ENCODE results near the gene PAX4. TPM values are rescaled to one million over a fixed set of nuclear protein-coding genes. Genes with fewer than 3 reads are reported as not detected.

The PAX4 gene
- total RNA-seq, 1 experiment from 2014 or later = not detected

DNA sequence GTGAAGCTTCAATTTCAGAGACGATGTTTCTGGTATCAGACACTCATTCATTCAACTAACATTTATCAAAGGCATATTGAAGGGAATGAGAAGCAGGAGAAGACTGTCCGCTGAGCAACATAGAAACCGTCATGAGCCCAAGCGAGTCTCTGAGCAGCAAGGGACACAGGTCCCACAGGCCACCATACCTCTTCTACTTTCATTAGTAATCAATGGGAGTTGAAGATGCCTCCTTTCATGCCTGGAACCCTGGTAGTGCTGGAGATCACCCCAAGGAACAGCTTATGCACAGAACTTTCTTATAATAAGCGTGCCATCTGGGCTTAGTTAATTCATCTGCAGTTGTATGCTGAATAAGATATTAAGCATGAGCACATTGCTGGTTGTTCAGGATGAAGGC is 1.2 kb downstream of the PAX4 start:
- no peak for DNase-seq (ENCODE audit: low read depth in 1 of 2, low spot score in 2 of 2)

DNA sequence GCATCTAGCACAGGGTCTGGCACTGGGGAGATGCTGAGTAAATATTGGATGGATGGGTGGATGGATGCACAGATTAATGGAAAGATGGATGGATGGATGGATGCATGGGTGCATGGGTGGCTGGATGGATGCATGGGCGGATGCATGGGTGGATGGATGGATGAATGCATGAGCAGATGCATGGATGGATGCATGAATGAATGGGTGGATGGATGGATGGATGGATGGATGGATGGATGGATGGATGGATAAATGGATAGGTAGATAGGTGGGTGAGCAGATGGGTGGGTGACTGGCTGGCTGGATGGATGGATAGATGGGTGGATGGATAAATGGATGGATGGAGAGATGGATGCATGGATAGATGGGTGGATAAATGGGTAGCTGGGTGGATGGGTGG is 5.7 kb downstream of the PAX4 start:
- no peak for DNase-seq (ENCODE audit: low read depth in 1 of 2, low spot score in 2 of 2)
- no peak overlapping the region for H3K4me3 ChIP-seq
- peaks cover 22% of the 10 kb centered on the region for H3K27me3 ChIP-seq (replicated peaks)
- H3K9me3 ChIP-seq (replicated peaks) = no peaks in the 10 kb centered on the region
- H3K27ac ChIP-seq = no peak overlapping the region
- H3K36me3 ChIP-seq = no peaks in the 10 kb centered on the region
- H3K4me1 ChIP-seq (replicated peaks) = no peaks in the 10 kb centered on the region

More for the DNA sequence above, 1.2 kb downstream of the PAX4 start:
- Histone ChIP-seq H3K27ac (no peak overlapping the region), H3K9me3 (replicated peaks) (no peaks in the 10 kb centered on the region), H3K4me1 (replicated peaks) (no peaks in the 10 kb centered on the region), H3K36me3 (no peaks in the 10 kb centered on the region), H3K4me3 (no peak overlapping the region), H3K27me3 (replicated peaks) (peaks cover 61% of the 10 kb centered on the region)

DNA sequence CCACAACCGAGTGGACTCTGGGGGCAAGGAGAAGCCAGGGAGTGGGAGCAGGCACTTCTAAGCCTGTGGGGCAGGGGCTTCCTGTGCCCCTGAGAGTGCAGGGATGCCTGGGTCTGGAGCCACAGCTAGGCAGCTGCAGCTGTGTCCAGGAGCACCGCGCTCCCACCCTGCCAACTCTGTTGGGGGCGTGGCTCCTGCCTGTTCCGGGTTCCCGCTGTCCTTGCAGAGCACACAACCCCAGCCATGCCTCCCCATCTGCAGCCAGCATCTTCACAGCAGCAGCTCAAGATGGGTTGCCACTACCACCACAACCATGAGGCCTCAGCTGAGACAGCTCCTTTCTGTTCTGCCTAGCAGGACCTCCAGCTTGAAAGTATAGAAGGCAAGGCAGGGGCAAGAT is 8.6 kb downstream of the PAX4 start:
- H3K27me3 ChIP-seq (replicated peaks) = 0 out of 2 replicates have a peak, but pooled peaks cover under 1% of the 10 kb centered on the region
- no peaks in the 10 kb centered on the region for H3K4me1 ChIP-seq (replicated peaks)
- H3K9me3 ChIP-seq (replicated peaks) = no peaks in the 10 kb centered on the region
- no peaks in the 10 kb centered on the region for H3K36me3 ChIP-seq
- DNase-seq (ENCODE audit: low read depth in 1 of 2, low spot score in 2 of 2) = no peak
- no peak overlapping the region for H3K27ac ChIP-seq
- H3K4me3 ChIP-seq = no peak overlapping the region

DNA sequence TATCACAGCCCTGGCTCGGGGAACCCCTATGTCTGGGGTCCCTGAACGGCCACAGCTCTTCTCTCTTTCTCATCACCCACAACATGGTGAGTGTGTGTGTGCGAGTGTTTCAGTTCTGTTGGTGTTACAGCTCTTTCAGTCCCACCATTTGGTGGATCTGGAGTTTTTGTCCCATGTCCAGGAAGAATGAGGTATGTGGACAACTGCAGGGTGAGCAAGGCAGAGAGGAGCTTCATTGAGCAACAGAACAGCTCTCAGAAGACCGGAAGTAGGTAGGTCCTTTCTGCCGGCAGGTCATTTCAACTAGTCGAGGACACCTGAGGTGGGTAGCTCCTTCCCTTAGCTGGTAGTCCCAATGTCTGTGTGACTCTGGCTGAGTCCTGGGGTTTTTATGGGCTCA is 9.5 kb downstream of the PAX4 start:
- no peak overlapping the region for H3K4me3 ChIP-seq
- H3K27ac ChIP-seq = no peak overlapping the region
- H3K9me3 ChIP-seq (replicated peaks) = no peaks in the 10 kb centered on the region
- H3K4me1 ChIP-seq (replicated peaks) = no peaks in the 10 kb centered on the region
- H3K27me3 ChIP-seq (replicated peaks) = 0 out of 2 replicates have a peak, but pooled peaks cover 3% of the 10 kb centered on the region
- DNase-seq (ENCODE audit: low read depth in 1 of 2, low spot score in 2 of 2) = no peak
- no peaks in the 10 kb centered on the region for H3K36me3 ChIP-seq

DNA sequence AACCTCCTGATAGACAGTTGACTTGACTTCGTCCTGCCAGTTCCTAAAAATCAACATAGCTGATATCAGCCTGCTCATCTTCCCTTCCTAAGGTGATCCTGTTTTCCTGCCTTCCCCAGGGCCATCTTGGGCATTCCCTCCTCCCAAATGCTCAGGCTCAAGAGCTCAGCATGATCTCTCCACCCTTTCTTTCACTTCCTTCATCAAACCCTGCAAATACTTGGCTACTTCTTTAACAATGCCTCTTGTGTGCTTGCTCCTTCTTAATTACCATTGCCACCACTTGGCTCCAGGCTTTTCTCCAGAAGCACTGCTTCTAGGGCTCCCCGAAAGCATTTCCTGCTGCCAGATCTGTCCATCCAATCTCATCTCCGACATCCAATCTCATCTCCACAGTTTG is 17.1 kb downstream of the PAX4 start:
- H3K27me3 ChIP-seq (replicated peaks) = 0 out of 2 replicates have a peak, but pooled peaks cover 11% of the 10 kb centered on the region
- H3K36me3 ChIP-seq = no peaks in the 10 kb centered on the region
- 0 out of 2 replicates have a peak, but pooled peaks cover 3% of the 10 kb centered on the region for H3K9me3 ChIP-seq (replicated peaks)
- no peak overlapping the region for H3K27ac ChIP-seq
- no peak overlapping the region for H3K4me3 ChIP-seq
- H3K4me1 ChIP-seq (replicated peaks) = no peaks in the 10 kb centered on the region
- no peak for DNase-seq (ENCODE audit: low read depth in 1 of 2, low spot score in 2 of 2)

DNA sequence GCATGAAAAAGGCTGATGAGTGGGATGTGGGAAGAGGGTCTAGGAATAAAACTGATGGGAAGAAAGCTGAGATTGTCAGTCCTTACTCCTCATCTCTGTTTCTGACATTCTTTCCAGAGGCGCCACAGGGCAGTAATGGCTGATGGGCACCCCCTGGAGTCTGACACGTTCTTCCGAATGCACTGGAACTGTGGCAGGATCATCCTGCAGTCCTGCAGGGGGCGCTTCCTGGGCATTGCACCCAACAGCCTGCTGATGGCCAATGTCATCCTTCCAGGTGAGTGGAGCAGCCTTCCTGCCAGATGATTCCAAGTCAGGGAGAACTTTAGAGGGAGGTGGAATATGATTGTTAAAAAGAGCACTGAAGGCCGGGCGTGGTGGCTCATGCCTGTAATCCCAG is 19.6 kb downstream of the PAX4 start:
- peak in 1 of 2 experiments; percentile 38 for DNase-seq (ENCODE audit: low read depth in 1 of 2, low spot score in 2 of 2)
- Histone ChIP-seq H3K36me3 (no peaks in the 10 kb centered on the region), H3K9me3 (replicated peaks) (0 out of 2 replicates have a peak, but pooled peaks cover 3% of the 10 kb centered on the region), H3K27ac (no peak overlapping the region), H3K27me3 (replicated peaks) (0 out of 2 replicates have a peak, but pooled peaks cover 8% of the 10 kb centered on the region), H3K4me3 (no peak overlapping the region), H3K4me1 (replicated peaks) (no peaks in the 10 kb centered on the region)

DNA sequence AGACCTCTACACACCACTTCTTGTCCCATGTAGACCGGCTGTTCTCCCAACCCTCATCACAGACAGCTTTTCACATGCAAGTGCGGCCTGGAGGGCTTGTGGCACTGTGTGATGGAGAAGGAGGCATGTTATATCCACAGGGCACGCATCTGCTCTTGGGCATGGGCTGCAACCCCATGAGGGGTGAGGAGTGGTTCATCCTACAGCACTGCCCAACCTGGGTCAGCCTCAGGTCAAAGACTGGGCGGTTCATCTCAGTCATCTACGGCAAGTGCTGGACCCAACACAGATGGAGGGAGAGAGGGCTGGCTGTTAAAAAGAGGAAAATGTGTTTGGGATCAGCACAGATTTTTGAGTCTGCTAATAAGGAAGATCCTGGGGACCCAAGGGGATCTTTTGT is 22.2 kb downstream of the PAX4 start:
- no peak overlapping the region for H3K4me3 ChIP-seq
- 0 out of 2 replicates have a peak, but pooled peaks cover 3% of the 10 kb centered on the region for H3K9me3 ChIP-seq (replicated peaks)
- H3K4me1 ChIP-seq (replicated peaks) = no peaks in the 10 kb centered on the region
- H3K27me3 ChIP-seq (replicated peaks) = 0 out of 2 replicates have a peak, but pooled peaks cover 8% of the 10 kb centered on the region
- H3K36me3 ChIP-seq = peaks cover 5% of the 10 kb centered on the region
- H3K27ac ChIP-seq = no peak overlapping the region
- DNase-seq (ENCODE audit: low read depth in 1 of 2, low spot score in 2 of 2) = no peak

DNA sequence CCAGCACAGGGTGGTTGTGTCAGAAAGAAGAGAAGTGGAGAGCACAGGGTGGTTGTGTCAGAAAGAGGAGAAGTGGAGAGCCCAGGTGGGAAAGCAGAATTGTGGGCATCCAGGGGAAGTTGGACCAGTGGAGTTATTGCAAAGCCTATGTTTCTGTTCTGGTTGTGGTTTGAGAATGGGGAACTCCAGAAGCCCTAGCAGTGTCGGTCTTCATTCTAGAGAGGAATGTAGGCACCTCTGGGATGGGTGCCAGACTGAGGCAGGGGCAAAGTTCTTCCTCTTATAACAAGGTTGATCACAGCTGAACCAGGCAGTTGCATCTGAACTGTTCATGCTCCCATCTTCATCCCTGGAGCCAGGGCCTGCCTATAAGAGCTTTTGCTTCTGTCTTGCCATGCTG is 23.5 kb downstream of the PAX4 start:
- Histone ChIP-seq H3K9me3 (replicated peaks) (0 out of 2 replicates have a peak, but pooled peaks cover 3% of the 10 kb centered on the region), H3K4me3 (no peak overlapping the region)
- no peak for DNase-seq (ENCODE audit: low read depth in 1 of 2, low spot score in 2 of 2)

DNA sequence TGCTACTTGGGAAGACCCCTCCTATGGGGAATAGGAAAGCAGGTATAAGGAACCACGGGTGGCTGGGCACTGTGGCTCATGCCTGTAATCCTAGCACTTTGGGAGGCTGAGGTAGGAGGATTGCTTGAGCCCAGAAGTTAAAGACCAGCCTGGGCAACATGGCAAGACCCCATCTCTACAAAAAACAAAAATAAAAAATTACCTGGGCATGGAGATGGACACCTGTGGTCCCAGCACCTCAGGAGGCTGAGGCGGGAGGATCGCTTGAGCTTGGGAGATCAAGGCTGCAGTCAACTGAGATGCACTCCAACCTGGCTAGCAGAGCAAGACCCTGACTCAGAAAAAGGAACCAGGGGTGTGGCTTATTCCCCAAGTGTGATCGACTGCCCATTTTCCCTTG is 25.4 kb downstream of the PAX4 start:
- DNase-seq (ENCODE audit: low read depth in 1 of 2, low spot score in 2 of 2) = no peak
- Histone ChIP-seq H3K4me3 (no peak overlapping the region), H3K4me1 (replicated peaks) (peaks cover 11% of the 10 kb centered on the region), H3K27me3 (replicated peaks) (0 out of 2 replicates have a peak, but pooled peaks cover 8% of the 10 kb centered on the region), H3K36me3 (peaks cover 21% of the 10 kb centered on the region), H3K27ac (no peak overlapping the region), H3K9me3 (replicated peaks) (0 out of 2 replicates have a peak, but pooled peaks cover 3% of the 10 kb centered on the region)

More for the DNA sequence above, 23.5 kb downstream of the PAX4 start:
- Histone ChIP-seq H3K27me3 (replicated peaks) (0 out of 2 replicates have a peak, but pooled peaks cover 8% of the 10 kb centered on the region), H3K27ac (no peak overlapping the region), H3K4me1 (replicated peaks) (no peaks in the 10 kb centered on the region; the same call in 1 of the 2 replicates), H3K36me3 (peaks cover 16% of the 10 kb centered on the region)

DNA sequence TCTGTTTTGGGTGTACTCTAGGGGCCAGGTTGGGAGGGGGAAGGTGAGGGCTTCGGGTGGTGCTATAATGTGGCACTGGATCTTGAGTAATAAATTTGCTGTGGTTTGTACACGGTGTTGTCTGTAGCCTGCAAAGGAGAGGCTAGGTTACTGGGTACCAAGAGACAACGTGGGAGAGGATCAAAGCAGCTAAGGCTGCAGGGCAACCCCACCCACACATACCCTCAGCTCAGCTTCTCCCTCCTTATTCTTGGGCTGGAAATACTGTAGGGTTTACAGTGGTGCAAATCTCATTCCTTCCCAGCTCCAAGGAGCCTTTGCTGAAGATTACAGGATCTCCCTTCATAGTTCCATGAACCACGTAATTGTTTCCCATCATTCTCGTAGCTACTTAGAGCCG is 26.4 kb downstream of the PAX4 start:
- Histone ChIP-seq H3K27ac (no peak overlapping the region), H3K4me1 (replicated peaks) (peaks cover 12% of the 10 kb centered on the region), H3K27me3 (replicated peaks) (0 out of 2 replicates have a peak, but pooled peaks cover 2% of the 10 kb centered on the region), H3K36me3 (peaks cover 21% of the 10 kb centered on the region), H3K9me3 (replicated peaks) (no peaks in the 10 kb centered on the region), H3K4me3 (no peak overlapping the region)
- DNase-seq (ENCODE audit: low read depth in 1 of 2, low spot score in 2 of 2) = no peak

DNA sequence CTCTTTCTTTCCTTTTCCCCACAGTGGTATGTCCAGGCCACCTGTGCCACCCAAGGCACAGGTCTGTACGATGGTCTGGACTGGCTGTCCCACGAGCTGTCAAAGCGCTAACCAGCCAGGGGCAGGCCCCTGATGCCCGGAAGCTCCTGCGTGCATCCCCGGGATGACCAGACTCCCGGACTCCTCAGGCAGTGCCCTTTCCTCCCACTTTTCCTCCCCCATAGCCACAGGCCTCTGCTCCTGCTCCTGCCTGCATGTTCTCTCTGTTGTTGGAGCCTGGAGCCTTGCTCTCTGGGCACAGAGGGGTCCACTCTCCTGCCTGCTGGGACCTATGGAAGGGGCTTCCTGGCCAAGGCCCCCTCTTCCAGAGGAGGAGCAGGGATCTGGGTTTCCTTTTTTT is 26.8 kb downstream of the PAX4 start:
- Histone ChIP-seq H3K36me3 (peaks cover 21% of the 10 kb centered on the region), H3K9me3 (replicated peaks) (no peaks in the 10 kb centered on the region), H3K27me3 (replicated peaks) (0 out of 2 replicates have a peak, but pooled peaks cover 2% of the 10 kb centered on the region), H3K27ac (no peak overlapping the region), H3K4me1 (replicated peaks) (peaks cover 12% of the 10 kb centered on the region), H3K4me3 (no peak overlapping the region)
- no peak for DNase-seq (ENCODE audit: low read depth in 1 of 2, low spot score in 2 of 2)

DNA sequence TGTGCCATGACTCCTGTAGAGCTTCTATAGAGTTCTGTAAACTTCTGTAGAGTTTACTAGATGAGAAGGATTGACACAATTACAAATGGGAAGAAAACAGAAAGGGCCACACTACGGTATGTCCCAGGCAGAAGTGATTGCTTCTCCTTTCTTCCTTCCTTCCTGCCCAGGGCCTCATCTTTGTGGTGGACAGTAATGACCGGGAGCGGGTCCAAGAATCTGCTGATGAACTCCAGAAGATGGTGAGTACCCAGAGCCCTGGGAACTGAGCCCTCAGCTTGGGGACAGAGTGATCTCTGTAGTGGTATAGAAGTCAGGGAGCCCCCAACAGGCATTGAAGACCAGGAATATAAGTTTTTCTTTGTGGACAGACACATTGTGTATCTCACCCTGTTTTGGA is 28.0 kb downstream of the PAX4 start:
- Histone ChIP-seq H3K36me3 (peaks cover 27% of the 10 kb centered on the region), H3K27ac (no peak overlapping the region), H3K4me1 (replicated peaks) (peaks cover 17% of the 10 kb centered on the region), H3K9me3 (replicated peaks) (0 out of 2 replicates have a peak, but pooled peaks cover 3% of the 10 kb centered on the region), H3K27me3 (replicated peaks) (no peaks in the 10 kb centered on the region), H3K4me3 (no peak overlapping the region)
- DNase-seq (ENCODE audit: low read depth in 1 of 2, low spot score in 2 of 2) = no peak

DNA sequence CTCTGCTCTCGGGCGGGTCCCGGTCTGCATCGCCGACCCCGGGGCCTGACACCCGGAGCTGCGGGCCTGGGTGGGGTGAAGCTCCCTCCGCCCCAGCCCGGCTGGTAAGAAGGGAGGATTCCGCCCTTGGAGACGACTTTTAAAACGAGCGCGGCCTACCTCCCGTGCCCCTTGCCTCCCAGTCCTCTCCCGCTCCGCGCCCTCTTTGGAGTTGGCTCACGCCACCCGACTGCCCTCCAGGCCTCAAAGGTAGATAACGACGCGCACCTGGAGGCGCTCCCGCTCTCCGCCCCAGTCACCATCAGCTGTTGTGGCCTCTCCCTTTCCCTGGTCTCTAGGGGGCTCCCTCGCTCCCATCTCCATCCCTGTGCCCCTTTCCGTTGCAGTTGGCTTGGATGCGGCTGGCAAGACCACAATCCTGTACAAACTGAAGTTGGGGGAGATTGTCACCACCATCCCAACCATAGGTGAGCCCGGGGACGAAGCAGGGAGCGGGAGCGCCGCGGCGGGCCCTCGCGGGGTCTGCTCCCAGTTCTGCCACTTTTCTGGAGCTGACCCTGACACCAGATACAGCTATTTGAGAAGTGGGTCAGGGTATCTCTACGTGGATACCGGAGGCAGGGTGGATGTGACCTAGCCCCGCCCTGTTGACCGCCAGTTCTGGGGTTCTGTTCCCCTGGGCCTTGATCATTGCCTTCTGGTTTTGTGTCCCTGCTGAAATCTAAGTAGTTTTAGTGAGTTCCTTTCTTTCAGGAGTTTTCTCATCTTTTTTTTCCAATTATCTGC is 29.1 kb downstream of the PAX4 start:
- Histone ChIP-seq H3K4me1 (replicated peaks) (peaks cover 27% of the 10 kb centered on the region), H3K27ac (peak overlapping the region; percentile 52), H3K4me3 (peak overlapping the region; percentile 92), H3K27me3 (replicated peaks) (no peaks in the 10 kb centered on the region), H3K36me3 (peaks cover 30% of the 10 kb centered on the region), H3K9me3 (replicated peaks) (0 out of 2 replicates have a peak, but pooled peaks cover 3% of the 10 kb centered on the region)
- DNase-seq (ENCODE audit: low read depth in 1 of 2, low spot score in 2 of 2) = peak; percentile 70 to 75

DNA sequence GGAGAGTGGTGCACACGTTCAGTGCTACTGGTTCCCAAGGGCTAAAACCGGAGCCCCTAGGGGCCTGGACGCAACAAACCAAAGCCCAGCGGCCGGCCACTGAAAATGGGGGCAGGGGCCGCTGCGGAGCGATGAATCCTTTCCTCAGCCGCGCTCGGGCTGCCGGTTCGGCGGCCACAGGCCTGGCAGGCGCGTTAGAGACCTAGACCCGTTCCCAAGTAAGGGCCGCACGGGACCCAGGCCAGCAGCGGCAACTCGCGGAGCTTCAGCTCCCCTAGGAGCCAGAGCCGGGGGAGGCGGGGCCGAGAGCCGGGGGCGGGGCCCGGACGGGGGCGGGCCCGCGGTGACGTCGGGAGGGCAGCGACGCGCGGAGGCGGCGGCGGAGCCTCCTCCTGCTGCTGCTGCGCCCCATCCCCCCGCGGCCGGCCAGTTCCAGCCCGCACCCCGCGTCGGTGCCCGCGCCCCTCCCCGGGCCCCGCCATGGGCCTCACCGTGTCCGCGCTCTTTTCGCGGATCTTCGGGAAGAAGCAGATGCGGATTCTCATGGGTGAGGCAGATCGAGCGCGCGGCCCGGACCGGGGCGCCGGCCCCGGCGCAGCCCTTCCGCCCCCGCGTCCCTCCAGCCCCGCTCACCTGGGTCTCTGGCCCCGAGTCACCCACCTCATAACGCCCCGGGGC is 29.8 kb downstream of the PAX4 start, which contains the start of gene ARF5:
TSS of gene ARF5 (plus strand) at position 393 of the 678 bp plus-strand sequence. CDS start at position 481, 88 bp downstream.
- DNase-seq (ENCODE audit: low read depth in 1 of 2, low spot score in 2 of 2) = peak; percentile 57 to 84
- Histone ChIP-seq H3K4me1 (replicated peaks) (peaks cover 31% of the 10 kb centered on the region), H3K36me3 (peaks cover 37% of the 10 kb centered on the region), H3K27me3 (replicated peaks) (no peaks in the 10 kb centered on the region), H3K4me3 (peak within 1 kb of the TSS; percentile 92), H3K9me3 (replicated peaks) (0 out of 2 replicates have a peak, but pooled peaks cover 3% of the 10 kb centered on the region), H3K27ac (peak within 1 kb of the TSS; percentile 52)

Measured in SJSA1 (cell line).